ENCODE results near the gene PTPRD.

GRCh38 chr9:10396615-10397014 is 216.2 kb downstream of the PTPRD start:
- TF ChIP-seq, protein P1, sequence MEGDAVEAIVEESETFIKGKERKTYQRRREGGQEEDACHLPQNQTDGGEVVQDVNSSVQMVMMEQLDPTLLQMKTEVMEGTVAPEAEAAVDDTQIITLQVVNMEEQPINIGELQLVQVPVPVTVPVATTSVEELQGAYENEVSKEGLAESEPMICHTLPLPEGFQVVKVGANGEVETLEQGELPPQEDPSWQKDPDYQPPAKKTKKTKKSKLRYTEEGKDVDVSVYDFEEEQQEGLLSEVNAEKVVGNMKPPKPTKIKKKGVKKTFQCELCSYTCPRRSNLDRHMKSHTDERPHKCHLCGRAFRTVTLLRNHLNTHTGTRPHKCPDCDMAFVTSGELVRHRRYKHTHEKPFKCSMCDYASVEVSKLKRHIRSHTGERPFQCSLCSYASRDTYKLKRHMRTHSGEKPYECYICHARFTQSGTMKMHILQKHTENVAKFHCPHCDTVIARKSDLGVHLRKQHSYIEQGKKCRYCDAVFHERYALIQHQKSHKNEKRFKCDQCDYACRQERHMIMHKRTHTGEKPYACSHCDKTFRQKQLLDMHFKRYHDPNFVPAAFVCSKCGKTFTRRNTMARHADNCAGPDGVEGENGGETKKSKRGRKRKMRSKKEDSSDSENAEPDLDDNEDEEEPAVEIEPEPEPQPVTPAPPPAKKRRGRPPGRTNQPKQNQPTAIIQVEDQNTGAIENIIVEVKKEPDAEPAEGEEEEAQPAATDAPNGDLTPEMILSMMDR (conservative IDR thresholded peaks at IDR 0.05; ENCODE audit: low read depth, low read length), result no peak
- TF ChIP-seq RFX5 (IDR thresholded peaks at IDR 0.05; ENCODE audit: low read depth, low read length) (no peak), POLR2A (IDR thresholded peaks at IDR 0.05; ENCODE audit: low read depth, low read length) (no peak), BHLHE40 (IDR thresholded peaks at IDR 0.05; ENCODE audit: low read depth, low read length) (no peak), USF2 (IDR thresholded peaks at IDR 0.05; ENCODE audit: low read depth, low read length) (no peak), FOS (IDR thresholded peaks at IDR 0.05; ENCODE audit: low read depth, low read length) (no peak), SMC3 (IDR thresholded peaks at IDR 0.05; ENCODE audit: low read depth, low read length) (no peak), MAFK (IDR thresholded peaks at IDR 0.05; ENCODE audit: low read depth, low read length) (no peak), RAD21 (IDR thresholded peaks at IDR 0.05; ENCODE audit: low read length) (no peak)
- TF ChIP-seq, protein P2, sequence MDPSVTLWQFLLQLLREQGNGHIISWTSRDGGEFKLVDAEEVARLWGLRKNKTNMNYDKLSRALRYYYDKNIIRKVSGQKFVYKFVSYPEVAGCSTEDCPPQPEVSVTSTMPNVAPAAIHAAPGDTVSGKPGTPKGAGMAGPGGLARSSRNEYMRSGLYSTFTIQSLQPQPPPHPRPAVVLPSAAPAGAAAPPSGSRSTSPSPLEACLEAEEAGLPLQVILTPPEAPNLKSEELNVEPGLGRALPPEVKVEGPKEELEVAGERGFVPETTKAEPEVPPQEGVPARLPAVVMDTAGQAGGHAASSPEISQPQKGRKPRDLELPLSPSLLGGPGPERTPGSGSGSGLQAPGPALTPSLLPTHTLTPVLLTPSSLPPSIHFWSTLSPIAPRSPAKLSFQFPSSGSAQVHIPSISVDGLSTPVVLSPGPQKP (IDR thresholded peaks at IDR 0.05; ENCODE audit: borderline replicate concordance, low read depth, low read length), result no peak
